Right atrium auricular region (tissue), 2 donors: ENCODE measurements around the gene NT5C3B. TPM values are rescaled to one million over a fixed set of nuclear protein-coding genes. Genes with fewer than 3 reads are reported as not detected.

ENCODE experiments used
- DNase-seq: peaks from one replicate; pipeline ENCODE4 v3.0.0-alpha.2; 2019; ENCODE audit warnings: low spot score
- H3K27ac ChIP-seq, 2 donors: fragments of 200-600 bp; sonication (generic); 1 replicate in 1 of 2; 2 replicates in 1 of 2; pipeline ENCODE4 v1.5.1; 2016 to 2019
- H3K27me3 ChIP-seq, 2 donors: fragments of 200-600 bp; sonication (generic); one replicate each; pipeline versions ENCODE4 v1.5.1 to v1.6.0; 2017 to 2019
- H3K36me3 ChIP-seq: fragments of 200-600 bp; sonication (generic); one replicate; pipeline ENCODE4 v1.5.1; 2016
- H3K4me1 ChIP-seq, 2 donors: fragments of 200-600 bp; sonication (generic); one replicate each; pipeline versions ENCODE4 v1.5.1 to v1.6.0; 2017 to 2019
- H3K4me3 ChIP-seq, 2 donors: fragments of 200-600 bp; sonication (generic); 1 replicate in 1 of 2; 2 replicates in 1 of 2; pipeline ENCODE4 v1.5.1; 2017 to 2019; ENCODE audit warnings: mild to moderate bottlenecking in 1 of 2, moderate library complexity in 1 of 2
- H3K9me3 ChIP-seq, 2 donors: fragments of 200-600 bp; sonication (generic); one replicate each; pipeline ENCODE4 v1.5.1; 2019
- total RNA-seq, 2 donors: library from RNA; depleted of rRNA; stranded (reverse); fragments of >200 nt; gene quantifications; one replicate each; pipeline ENCODE4 v1.1.0, GENCODE V29; 2016
- TF ChIP-seq, protein P1 (sequence below), 2 donors: fragments of 200-600 bp; sonication (generic); IDR thresholded peaks; one replicate each; pipeline ENCODE4 v1.5.1; 2019; ENCODE audit warnings: antibody characterized with exemption in 2 of 2

Gene NT5C3B
- total RNA-seq, 2 donors from 2014 or later = 27.1 to 43.3 TPM

DNA sequence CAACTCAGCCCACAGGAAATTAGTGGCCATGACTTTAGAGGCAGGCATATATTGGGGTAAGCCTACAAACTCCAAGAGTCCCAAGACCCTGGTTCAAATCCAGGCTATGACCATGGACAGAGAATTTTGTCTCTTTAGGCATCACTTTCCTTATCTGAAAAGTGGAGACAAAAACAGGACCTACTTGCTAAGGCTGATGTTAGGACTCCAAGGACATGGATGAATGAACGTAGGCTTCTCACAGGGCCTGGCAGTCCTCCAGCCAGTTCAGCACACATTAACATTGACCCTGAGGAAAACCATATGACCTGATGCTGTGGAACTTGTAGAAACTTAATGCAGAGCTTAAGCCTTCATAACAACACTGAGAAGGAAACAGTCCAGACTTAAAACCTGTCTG lies 21.8 kb downstream of the NT5C3B start:
- DNase-seq = no peak
- no peaks in the 10 kb centered on the region for H3K27me3 ChIP-seq
- H3K4me3 ChIP-seq = no peak overlapping the region
- H3K36me3 ChIP-seq = no peaks in the 10 kb centered on the region
- TF ChIP-seq, protein P1, sequence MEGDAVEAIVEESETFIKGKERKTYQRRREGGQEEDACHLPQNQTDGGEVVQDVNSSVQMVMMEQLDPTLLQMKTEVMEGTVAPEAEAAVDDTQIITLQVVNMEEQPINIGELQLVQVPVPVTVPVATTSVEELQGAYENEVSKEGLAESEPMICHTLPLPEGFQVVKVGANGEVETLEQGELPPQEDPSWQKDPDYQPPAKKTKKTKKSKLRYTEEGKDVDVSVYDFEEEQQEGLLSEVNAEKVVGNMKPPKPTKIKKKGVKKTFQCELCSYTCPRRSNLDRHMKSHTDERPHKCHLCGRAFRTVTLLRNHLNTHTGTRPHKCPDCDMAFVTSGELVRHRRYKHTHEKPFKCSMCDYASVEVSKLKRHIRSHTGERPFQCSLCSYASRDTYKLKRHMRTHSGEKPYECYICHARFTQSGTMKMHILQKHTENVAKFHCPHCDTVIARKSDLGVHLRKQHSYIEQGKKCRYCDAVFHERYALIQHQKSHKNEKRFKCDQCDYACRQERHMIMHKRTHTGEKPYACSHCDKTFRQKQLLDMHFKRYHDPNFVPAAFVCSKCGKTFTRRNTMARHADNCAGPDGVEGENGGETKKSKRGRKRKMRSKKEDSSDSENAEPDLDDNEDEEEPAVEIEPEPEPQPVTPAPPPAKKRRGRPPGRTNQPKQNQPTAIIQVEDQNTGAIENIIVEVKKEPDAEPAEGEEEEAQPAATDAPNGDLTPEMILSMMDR (IDR thresholded peaks at IDR 0.05) = no peak
- H3K4me1 ChIP-seq = peaks cover 0 to 44% of the 10 kb centered on the region in 2 donors
- no peaks in the 10 kb centered on the region for H3K9me3 ChIP-seq
- peak overlapping the region in 1 of 2 donors; percentile 76 for H3K27ac ChIP-seq

DNA sequence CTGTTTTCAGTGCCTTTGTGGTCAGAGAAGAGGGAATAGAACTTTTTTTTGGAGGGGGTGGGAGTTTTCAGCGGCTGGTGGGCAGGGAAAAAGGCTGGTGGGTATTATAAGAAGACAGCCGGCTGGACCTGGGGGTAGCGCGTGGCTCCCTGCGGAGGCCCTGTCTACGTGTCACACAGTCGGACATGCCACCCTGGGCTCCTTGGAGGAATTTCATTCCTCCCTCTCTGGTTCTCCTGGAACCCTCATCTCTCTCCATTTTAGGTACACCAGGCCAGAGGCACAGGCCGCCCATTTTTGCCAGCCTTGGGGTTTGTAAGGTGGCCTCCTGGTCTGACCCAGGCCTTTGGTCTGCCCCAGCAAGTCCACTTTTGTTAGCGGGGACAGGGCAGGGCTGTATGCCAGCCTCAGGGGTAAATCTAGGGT lies 22.3 kb downstream of the NT5C3B start:
- no peak for DNase-seq
- no peaks in the 10 kb centered on the region for H3K36me3 ChIP-seq
- no peaks in the 10 kb centered on the region for H3K9me3 ChIP-seq
- peaks cover 0 to 48% of the 10 kb centered on the region in 2 donors for H3K4me1 ChIP-seq
- H3K4me3 ChIP-seq = peak overlapping the region in 1 of 2 donors; percentile 83
- peak overlapping the region; percentile 76 to 82 for H3K27ac ChIP-seq
- H3K27me3 ChIP-seq = no peaks in the 10 kb centered on the region
- TF ChIP-seq, protein P1 (IDR thresholded peaks at IDR 0.05) = no peak

DNA sequence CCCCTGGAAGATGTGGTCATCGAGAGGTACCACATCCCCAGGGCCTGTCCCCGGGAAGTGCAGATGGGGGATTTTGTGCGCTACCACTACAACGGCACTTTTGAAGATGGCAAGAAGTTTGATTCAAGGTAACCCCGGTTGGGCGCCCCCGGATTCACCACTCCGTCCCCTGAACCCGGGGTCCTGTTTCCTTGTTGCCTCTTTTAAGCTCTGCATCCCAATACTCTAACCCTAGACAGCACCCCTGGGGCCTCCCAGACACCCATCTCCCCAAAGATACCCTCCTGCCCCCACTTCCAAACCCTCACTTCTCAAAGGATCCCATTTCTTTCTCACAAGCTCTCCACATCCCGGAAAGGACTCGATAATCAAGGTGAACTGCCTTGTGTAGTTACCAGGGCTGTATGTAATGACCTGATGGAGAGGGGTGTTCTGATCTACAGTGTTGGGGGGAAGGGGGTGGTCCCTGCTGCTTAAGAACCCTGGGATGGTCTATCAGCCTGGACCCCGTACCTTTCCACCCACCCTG lies 22.8 kb downstream of the NT5C3B start:
- Histone ChIP-seq H3K27ac (peak overlapping the region; percentile 76 to 82), H3K36me3 (no peaks in the 10 kb centered on the region), H3K4me3 (peak overlapping the region; percentile 68 to 83), H3K9me3 (no peaks in the 10 kb centered on the region), H3K4me1 (peaks cover 0 to 49% of the 10 kb centered on the region in 2 donors), H3K27me3 (no peaks in the 10 kb centered on the region)
- DNase-seq = no peak
- TF ChIP-seq, protein P1 (IDR thresholded peaks at IDR 0.05) = no peak

DNA sequence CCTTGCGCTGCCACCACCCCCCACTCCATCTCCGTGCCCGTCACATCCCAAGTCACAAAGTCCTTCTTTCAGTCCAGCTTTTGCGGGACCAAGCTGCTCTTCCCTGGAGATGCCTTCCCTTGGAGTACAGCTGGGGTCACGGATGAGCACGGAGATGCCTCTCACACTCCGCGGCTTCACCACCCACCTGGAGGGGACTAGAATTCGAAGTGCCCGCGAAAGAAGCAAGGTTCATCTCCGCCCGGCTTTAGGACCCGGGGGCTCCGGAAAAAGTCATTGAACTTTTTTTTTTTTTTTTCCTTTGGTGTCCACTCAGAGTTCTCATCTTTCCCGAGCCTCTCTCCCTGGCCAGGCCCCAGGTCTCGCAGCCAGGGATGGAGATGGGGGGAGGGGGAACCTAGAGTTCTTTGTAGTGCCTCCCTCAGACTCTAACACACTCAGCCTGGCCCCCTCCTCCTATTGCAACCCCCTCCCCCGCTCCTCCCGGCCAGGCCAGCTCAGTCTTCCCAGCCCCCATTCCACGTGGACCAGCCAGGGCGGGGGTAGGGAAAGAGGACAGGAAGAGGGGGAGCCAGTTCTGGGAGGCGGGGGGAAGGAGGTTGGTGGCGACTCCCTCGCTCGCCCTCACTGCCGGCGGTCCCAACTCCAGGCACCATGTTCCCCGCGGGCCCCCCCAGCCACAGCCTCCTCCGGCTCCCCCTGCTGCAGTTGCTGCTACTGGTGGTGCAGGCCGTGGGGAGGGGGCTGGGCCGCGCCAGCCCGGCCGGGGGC lies 23.5 kb downstream of the NT5C3B start, which contains the start of gene FKBP10:
TSS of gene FKBP10 (plus strand) at position 624 of the 771 bp plus-strand sequence. CDS start at position 655, 31 bp downstream.
- Histone ChIP-seq H3K27me3 (no peaks in the 10 kb centered on the region), H3K4me1 (peaks cover 0 to 49% of the 10 kb centered on the region in 2 donors), H3K36me3 (no peaks in the 10 kb centered on the region), H3K4me3 (peak within 1 kb of the TSS; percentile 68 to 83), H3K27ac (peak within 1 kb of the TSS; percentile 76 to 82), H3K9me3 (no peaks in the 10 kb centered on the region)
- no peak for DNase-seq
- TF ChIP-seq, protein P1 (IDR thresholded peaks at IDR 0.05) = no peak

DNA sequence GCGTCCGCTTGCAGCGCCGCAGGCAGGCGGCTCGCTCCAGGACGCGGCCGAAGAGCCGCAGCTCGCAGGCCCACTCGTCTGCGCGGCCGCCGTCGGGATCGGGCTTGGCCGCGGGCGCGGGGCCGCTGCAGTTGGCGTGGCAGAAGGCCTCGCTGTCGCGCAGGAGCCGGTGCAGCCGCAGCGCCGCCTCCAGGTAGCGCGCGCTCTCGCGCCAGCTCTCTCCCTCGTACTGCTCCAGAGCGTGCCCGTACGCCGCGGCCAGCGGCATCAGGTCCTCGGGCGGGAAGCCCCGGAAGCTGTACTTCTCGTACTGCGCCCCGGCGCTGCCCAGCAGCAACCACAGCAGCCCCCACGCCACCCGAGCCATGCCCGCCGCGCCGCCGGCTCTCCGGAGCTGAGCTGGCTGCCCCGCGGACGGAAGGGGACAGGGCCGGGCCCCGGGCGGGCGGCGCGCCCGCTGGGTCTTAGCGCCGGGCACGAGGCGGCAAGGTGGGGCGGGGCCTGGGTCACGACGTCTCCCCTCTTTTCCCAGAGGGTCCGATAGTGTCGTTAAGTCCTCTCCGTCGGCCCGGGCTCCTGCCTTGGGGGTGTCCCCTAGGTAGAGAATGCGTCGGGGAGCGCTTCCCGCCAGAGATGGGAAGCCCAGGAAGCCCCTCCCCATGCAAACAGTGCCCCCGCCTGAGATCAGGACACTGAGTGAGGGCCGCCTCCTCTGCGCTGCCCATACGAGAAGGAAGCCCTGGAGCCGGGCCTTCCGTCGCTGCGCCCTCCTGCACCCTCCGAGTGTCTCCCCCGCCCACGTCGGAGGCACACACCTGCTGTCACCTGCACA lies 24.3 kb downstream of the NT5C3B start, which contains the start of gene P3H4:
TSS of gene P3H4 (minus strand) at position 401 of the 832 bp plus-strand sequence. CDS start at position 367, 34 bp downstream.
- no peaks in the 10 kb centered on the region for H3K9me3 ChIP-seq
- H3K27ac ChIP-seq = peak within 1 kb of the TSS; percentile 76 to 82
- H3K36me3 ChIP-seq = peaks cover 1% of the 10 kb centered on the region
- peaks cover 0 to 49% of the 10 kb centered on the region in 2 donors for H3K4me1 ChIP-seq
- H3K4me3 ChIP-seq = peak within 1 kb of the TSS; percentile 68 to 83
- H3K27me3 ChIP-seq = no peaks in the 10 kb centered on the region
- TF ChIP-seq, protein P1 (IDR thresholded peaks at IDR 0.05) = peak; percentile 56 to 89
- no peak for DNase-seq
